HepG2 (cell line): Measurements from ENCODE around the gene RESP18. TPM values are rescaled to one million over a fixed set of nuclear protein-coding genes. Genes with fewer than 3 reads are reported as not detected.
A peak's percentile ranks its signal among the peaks of the same experiment; 100 is the strongest.

Source experiments
- EP300 ChIP-seq, 3 experiments: sonication (generic) in 1 of 3; formaldehyde crosslinking in 1 of 3; IDR thresholded peaks; 2 replicates each; pipeline versions ENCODE4 v1.5.1 to v1.6.1; 2011 to 2020; ENCODE audit warnings: low read depth in 2 of 3, low read length in 2 of 3, borderline replicate concordance in 1 of 3, improper control_type of control experiment in 1 of 3, mild to moderate bottlenecking in 1 of 3, missing genetic modification reagents in 1 of 3, moderate library complexity in 1 of 3
- HMG20B ChIP-seq: conservative IDR thresholded peaks from 2 replicates; pipeline ENCODE4 v1.6.1; 2016; ENCODE audit warnings: missing genetic modification reagents, missing compliant biosample characterization
- HOXA3 ChIP-seq: sonication (generic); formaldehyde crosslinking; IDR thresholded peaks from 2 replicates; pipeline ENCODE4 v1.5.0; 2020; ENCODE audit warnings: missing genetic modification reagents
- KDM3A ChIP-seq: IDR thresholded peaks from 2 replicates; pipeline ENCODE4 v1.6.1; 2018; ENCODE audit warnings: low read depth, missing compliant biosample characterization
- MBD4 ChIP-seq: IDR thresholded peaks from 2 replicates; pipeline ENCODE4 v1.6.1; 2012; ENCODE audit warnings: low read length, inconsistent platforms, borderline replicate concordance
- NFE2 ChIP-seq: sonication (generic); formaldehyde crosslinking; IDR thresholded peaks from 2 replicates; pipeline ENCODE4 v1.4.0; 2020; ENCODE audit warnings: missing genetic modification reagents
- RELA ChIP-seq: sonication (generic); formaldehyde crosslinking; IDR thresholded peaks from 2 replicates; pipeline ENCODE4 v1.4.0; 2020; ENCODE audit warnings: missing genetic modification reagents
- SALL1 ChIP-seq: sonication (generic); formaldehyde crosslinking; IDR thresholded peaks from 2 replicates; pipeline ENCODE4 v1.8.0; 2022; ENCODE audit warnings: mild to moderate bottlenecking, missing genetic modification reagents
- SNAPC2 ChIP-seq: sonication (generic); formaldehyde crosslinking; IDR thresholded peaks from 2 replicates; pipeline ENCODE4 v1.8.1; 2022; ENCODE audit warnings: mild to moderate bottlenecking, missing genetic modification reagents
- ZBTB26 ChIP-seq: IDR thresholded peaks from 2 replicates; pipeline ENCODE4 v1.6.1; 2016; ENCODE audit warnings: missing compliant biosample characterization, missing genetic modification reagents, borderline replicate concordance
- ZNF20 ChIP-seq: sonication (generic); formaldehyde crosslinking; IDR thresholded peaks from 2 replicates; pipeline ENCODE4 v1.4.0; 2020; ENCODE audit warnings: mild to moderate bottlenecking, moderate library complexity, missing genetic modification reagents
- ZNF292 ChIP-seq: sonication (generic); formaldehyde crosslinking; IDR thresholded peaks from 2 replicates; pipeline ENCODE4 v1.8.1; 2022; ENCODE audit warnings: mild to moderate bottlenecking, low read depth, missing genetic modification reagents, borderline replicate concordance
- ZNF367 ChIP-seq: sonication (generic); formaldehyde crosslinking; IDR thresholded peaks from 2 replicates; pipeline ENCODE4 v1.4.0; 2020; ENCODE audit warnings: missing genetic modification reagents, borderline replicate concordance
- ZNF383 ChIP-seq: sonication (generic); formaldehyde crosslinking; IDR thresholded peaks from 2 replicates; pipeline ENCODE4 v1.4.0; 2020; ENCODE audit warnings: missing genetic modification reagents, mild to moderate bottlenecking, borderline replicate concordance
- ZNF556 ChIP-seq: sonication (generic); formaldehyde crosslinking; IDR thresholded peaks from 2 replicates; pipeline ENCODE4 v1.4.0; 2020; ENCODE audit warnings: mild to moderate bottlenecking, missing genetic modification reagents, borderline replicate concordance
- ZNF678 ChIP-seq: sonication (generic); formaldehyde crosslinking; IDR thresholded peaks from 2 replicates; pipeline ENCODE4 v1.4.0; 2020; ENCODE audit warnings: mild to moderate bottlenecking, missing genetic modification reagents
- ZNF749 ChIP-seq: sonication (generic); formaldehyde crosslinking; IDR thresholded peaks from 2 replicates; pipeline ENCODE4 v1.8.0; 2022; ENCODE audit warnings: mild to moderate bottlenecking, missing genetic modification reagents, moderate library complexity, borderline replicate concordance
- ZNF781 ChIP-seq: sonication (generic); formaldehyde crosslinking; IDR thresholded peaks from 2 replicates; pipeline ENCODE4 v1.5.1; 2020; ENCODE audit warnings: borderline replicate concordance, mild to moderate bottlenecking, missing genetic modification reagents; ENCODE audit errors: not compliant biosample characterization
- polyA plus RNA-seq, 8 experiments: library from polyadenylated mRNA; depleted of rRNA in 3 of 8; stranded (reverse) in 7 of 8; unstranded in 1 of 8; fragments of >200 nt; fragmentation: Illumina TruSeq in 4 of 8; extraction: Trizol in 4 of 8; gene quantifications; 2 replicates each; pipeline versions ENCODE4 v1.2.1 to v1.2.3, GENCODE V29; 2011 to 2016; ENCODE audit warnings: low read depth in 4 of 8, missing spikeins in 1 of 8, mixed read lengths in 1 of 8; ENCODE audit not compliant: insufficient read depth in 1 of 8
- total RNA-seq, 5 experiments: library from RNA; depleted of rRNA; stranded (reverse); fragments of >200 nt; fragmentation: Illumina TruSeq; extraction: Trizol; gene quantifications; 2 replicates each; pipeline ENCODE4 v1.2.3, GENCODE V29; 2016; ENCODE audit warnings: low read depth in 1 of 5
- TF ChIP-seq, protein P1 (sequence below): sonication (generic); formaldehyde crosslinking; IDR thresholded peaks from 2 replicates; pipeline ENCODE4 v1.4.0; 2020; ENCODE audit warnings: missing genetic modification reagents
- TF ChIP-seq, protein P2 (sequence below): sonication (generic); formaldehyde crosslinking; IDR thresholded peaks from 2 replicates; pipeline ENCODE4 v1.8.0; 2022; ENCODE audit warnings: mild to moderate bottlenecking, missing genetic modification reagents, moderate library complexity

The RESP18 gene
- total and polyA plus RNA-seq, 2 of the 13 experiments (the other 11 are each of a cell fraction or from before 2014, with no cell fraction given), result not detected

DNA sequence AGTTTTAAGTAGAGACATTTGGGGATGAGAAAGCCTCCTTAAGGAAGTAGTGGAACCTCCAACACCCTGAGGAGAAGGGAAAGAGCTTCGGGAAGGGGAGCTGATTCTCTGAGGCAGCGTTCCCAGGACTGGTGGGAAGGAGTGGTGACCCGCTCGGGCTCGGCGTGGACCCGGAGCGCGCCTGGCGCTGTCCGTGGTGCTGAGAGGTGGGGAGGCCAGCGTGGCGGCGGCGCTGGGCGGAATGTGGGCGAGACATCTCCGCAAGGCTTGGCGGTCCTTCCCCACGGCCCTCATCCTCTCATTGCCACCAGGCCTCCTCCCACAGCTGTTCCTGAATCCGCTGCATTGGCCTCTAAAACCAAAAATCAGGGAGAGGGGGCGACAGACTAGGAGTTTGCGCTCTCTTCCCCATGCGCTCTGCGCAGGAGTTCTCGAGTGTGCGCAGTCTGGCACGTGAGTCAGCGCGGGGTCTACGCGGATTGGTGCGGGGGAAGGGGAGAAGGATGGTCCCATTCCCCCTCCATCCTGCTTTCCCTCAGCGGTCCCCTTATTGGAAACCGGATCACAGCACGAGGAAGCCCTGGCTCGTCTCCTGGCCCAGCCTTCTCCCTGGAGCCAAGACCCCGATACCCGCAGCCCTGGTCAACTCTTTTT is 857 bp downstream of the RESP18 start (continued):
- TF ChIP-seq KDM3A (CRISPR knock-in tag) (0 out of 2 replicates have a peak, but pooled peaks have one; percentile 66), ZNF556 (CRISPR knock-in tag) (0 out of 2 replicates have a peak, but pooled peaks have one; percentile 50), ZNF383 (CRISPR knock-in tag) (no peak), RELA (no peak), NFE2 (no peak), EP300 (IDR thresholded peaks at IDR 0.05; ENCODE audit: low read depth in 2 of 2, low read length in 2 of 2) (no peak), EP300 (CRISPR knock-in tag; IDR thresholded peaks at IDR 0.05; ENCODE audit: borderline replicate concordance) (no peak), ZNF20 (no peak), HMG20B (CRISPR knock-in tag) (0 out of 2 replicates have a peak, but pooled peaks have one; percentile 50), SNAPC2 (CRISPR knock-in tag) (no peak), ZNF292 (CRISPR knock-in tag) (no peak), ZNF749 (CRISPR knock-in tag) (peak; percentile 98), HOXA3 (CRISPR knock-in tag) (peak; percentile 86), ZNF678 (CRISPR knock-in tag) (0 out of 2 replicates have a peak, but pooled peaks have one; percentile 87), ZBTB26 (peak; percentile 92), ZNF367 (CRISPR knock-in tag) (no peak; the same call in 1 of the 2 replicates), ZNF781 (peak; percentile 85), SALL1 (CRISPR knock-in tag) (peak; percentile 89), MBD4 (no peak)
- TF ChIP-seq, protein P1, sequence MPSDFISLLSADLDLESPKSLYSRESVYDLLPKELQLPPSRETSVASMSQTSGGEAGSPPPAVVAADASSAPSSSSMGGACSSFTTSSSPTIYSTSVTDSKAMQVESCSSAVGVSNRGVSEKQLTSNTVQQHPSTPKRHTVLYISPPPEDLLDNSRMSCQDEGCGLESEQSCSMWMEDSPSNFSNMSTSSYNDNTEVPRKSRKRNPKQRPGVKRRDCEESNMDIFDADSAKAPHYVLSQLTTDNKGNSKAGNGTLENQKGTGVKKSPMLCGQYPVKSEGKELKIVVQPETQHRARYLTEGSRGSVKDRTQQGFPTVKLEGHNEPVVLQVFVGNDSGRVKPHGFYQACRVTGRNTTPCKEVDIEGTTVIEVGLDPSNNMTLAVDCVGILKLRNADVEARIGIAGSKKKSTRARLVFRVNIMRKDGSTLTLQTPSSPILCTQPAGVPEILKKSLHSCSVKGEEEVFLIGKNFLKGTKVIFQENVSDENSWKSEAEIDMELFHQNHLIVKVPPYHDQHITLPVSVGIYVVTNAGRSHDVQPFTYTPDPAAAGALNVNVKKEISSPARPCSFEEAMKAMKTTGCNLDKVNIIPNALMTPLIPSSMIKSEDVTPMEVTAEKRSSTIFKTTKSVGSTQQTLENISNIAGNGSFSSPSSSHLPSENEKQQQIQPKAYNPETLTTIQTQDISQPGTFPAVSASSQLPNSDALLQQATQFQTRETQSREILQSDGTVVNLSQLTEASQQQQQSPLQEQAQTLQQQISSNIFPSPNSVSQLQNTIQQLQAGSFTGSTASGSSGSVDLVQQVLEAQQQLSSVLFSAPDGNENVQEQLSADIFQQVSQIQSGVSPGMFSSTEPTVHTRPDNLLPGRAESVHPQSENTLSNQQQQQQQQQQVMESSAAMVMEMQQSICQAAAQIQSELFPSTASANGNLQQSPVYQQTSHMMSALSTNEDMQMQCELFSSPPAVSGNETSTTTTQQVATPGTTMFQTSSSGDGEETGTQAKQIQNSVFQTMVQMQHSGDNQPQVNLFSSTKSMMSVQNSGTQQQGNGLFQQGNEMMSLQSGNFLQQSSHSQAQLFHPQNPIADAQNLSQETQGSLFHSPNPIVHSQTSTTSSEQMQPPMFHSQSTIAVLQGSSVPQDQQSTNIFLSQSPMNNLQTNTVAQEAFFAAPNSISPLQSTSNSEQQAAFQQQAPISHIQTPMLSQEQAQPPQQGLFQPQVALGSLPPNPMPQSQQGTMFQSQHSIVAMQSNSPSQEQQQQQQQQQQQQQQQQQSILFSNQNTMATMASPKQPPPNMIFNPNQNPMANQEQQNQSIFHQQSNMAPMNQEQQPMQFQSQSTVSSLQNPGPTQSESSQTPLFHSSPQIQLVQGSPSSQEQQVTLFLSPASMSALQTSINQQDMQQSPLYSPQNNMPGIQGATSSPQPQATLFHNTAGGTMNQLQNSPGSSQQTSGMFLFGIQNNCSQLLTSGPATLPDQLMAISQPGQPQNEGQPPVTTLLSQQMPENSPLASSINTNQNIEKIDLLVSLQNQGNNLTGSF, result peak; percentile 97
- TF ChIP-seq, protein P2, sequence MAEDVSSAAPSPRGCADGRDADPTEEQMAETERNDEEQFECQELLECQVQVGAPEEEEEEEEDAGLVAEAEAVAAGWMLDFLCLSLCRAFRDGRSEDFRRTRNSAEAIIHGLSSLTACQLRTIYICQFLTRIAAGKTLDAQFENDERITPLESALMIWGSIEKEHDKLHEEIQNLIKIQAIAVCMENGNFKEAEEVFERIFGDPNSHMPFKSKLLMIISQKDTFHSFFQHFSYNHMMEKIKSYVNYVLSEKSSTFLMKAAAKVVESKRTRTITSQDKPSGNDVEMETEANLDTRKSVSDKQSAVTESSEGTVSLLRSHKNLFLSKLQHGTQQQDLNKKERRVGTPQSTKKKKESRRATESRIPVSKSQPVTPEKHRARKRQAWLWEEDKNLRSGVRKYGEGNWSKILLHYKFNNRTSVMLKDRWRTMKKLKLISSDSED (CRISPR knock-in tag), result peak; percentile 82; the same call in 1 of the 2 replicates
